Measurements from ENCODE around the gene SMIM13. TPM values are rescaled to one million over a fixed set of nuclear protein-coding genes. Genes with fewer than 3 reads are reported as not detected.

Gene SMIM13
- total and polyA plus RNA-seq, 4 donors = 2.9 to 14.7 (median 5.7) TPM

DNA sequence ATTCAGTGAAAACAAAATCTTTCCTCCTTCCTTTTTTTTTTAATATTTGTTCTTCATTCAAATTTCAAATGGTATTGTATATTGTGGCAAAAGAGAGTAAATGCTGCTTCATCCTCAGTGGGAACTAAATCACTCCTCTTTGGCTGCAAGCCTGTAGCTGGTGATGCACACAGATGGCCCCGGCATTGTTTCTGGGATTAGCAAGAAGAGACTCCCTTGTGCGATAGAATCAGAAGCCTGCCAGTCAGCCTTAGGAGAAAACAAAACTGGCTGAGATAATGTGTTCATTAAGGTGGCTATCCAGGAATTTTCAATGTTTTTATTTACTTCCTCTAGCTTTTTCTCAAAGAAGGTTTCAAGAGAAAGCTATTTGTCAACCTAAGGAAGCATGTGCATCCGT, 28.8 kb upstream of the SMIM13 start:
- Histone ChIP-seq H3K4me1 (ENCODE audit: control insufficient read depth in 5 of 5, insufficient read depth in 5 of 5, low read length in 5 of 5) (no peaks in the 10 kb centered on the region), H3K27me3 (ENCODE audit: control insufficient read depth in 3 of 3, insufficient read depth in 3 of 3, low read length in 2 of 3) (no peaks in the 10 kb centered on the region), H3K27ac (ENCODE audit: low read depth in 1 of 2, low read length in 1 of 2) (no peak overlapping the region), H3K9me3 (ENCODE audit: control insufficient read depth in 4 of 4, insufficient read depth in 3 of 4, low read length in 3 of 4) (no peaks in the 10 kb centered on the region), H3K4me3 (no peak overlapping the region), H3K9ac (ENCODE audit: insufficient read depth in 1 of 2, low read length in 2 of 2) (no peak overlapping the region), H3K36me3 (ENCODE audit: control insufficient read depth in 4 of 4, insufficient read depth in 4 of 4, low read length in 4 of 4) (no peaks in the 10 kb centered on the region)
- DNase-seq = no peak
- WGBS, 2 donors = 72 to 80% methylated on average over 3 of the region's 3 CpGs
- TF ChIP-seq, protein P1, sequence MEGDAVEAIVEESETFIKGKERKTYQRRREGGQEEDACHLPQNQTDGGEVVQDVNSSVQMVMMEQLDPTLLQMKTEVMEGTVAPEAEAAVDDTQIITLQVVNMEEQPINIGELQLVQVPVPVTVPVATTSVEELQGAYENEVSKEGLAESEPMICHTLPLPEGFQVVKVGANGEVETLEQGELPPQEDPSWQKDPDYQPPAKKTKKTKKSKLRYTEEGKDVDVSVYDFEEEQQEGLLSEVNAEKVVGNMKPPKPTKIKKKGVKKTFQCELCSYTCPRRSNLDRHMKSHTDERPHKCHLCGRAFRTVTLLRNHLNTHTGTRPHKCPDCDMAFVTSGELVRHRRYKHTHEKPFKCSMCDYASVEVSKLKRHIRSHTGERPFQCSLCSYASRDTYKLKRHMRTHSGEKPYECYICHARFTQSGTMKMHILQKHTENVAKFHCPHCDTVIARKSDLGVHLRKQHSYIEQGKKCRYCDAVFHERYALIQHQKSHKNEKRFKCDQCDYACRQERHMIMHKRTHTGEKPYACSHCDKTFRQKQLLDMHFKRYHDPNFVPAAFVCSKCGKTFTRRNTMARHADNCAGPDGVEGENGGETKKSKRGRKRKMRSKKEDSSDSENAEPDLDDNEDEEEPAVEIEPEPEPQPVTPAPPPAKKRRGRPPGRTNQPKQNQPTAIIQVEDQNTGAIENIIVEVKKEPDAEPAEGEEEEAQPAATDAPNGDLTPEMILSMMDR (IDR thresholded peaks at IDR 0.05; ENCODE audit: control extremely low read depth, extremely low read depth) = no peak
- no peak for ATAC-seq (ENCODE audit: insufficient read depth, low FRiP score)

DNA sequence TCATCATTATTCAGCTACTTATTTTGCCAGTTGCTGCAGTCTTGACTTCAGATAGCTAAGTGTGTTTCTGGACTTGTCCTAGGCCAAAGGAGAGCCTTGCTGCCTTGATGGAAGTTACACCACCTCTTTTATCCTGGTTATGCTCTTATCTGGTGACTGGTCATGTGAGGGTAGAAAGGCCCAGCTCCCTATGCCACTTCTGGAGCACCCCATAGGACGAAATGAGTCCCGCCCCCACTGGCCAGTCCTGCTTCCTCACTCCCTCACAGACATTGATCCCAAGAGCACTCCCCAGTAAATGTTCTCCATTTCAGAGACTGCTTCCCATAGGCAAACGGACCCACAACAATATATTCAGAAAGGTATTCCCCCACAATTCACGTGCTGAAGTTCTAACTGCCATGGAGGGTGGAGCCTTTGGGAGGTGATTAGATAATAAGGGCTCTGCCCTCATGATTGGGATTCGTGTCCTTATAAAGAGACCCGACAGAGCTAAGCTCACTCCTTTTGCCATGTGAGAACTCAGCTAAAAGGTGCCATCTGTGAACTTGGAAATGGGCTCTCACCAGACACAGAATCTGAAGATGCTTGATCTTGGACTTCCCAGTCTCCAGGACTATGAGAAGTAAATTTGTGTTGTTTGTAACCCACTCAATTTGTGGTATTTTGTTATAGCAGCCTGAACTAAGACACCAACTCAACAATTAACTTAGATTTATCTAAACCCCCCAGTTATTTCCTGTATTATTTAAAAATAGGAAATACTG, 28.0 kb upstream of the SMIM13 start:
- no peaks in the 10 kb centered on the region for H3K27me3 ChIP-seq (ENCODE audit: control insufficient read depth in 3 of 3, insufficient read depth in 3 of 3, low read length in 2 of 3)
- ATAC-seq (ENCODE audit: insufficient read depth, low FRiP score) (no peak), DNase-seq (no peak)
- no peak overlapping the region for H3K27ac ChIP-seq (ENCODE audit: low read depth in 1 of 2, low read length in 1 of 2)
- H3K36me3 ChIP-seq (ENCODE audit: control insufficient read depth in 4 of 4, insufficient read depth in 4 of 4, low read length in 4 of 4) = no peaks in the 10 kb centered on the region
- H3K4me3 ChIP-seq = no peak overlapping the region
- WGBS, 2 donors = 92 to 94% methylated on average over 6 of the region's 6 CpGs
- TF ChIP-seq, protein P1 (IDR thresholded peaks at IDR 0.05; ENCODE audit: control extremely low read depth, extremely low read depth) = no peak
- H3K9me3 ChIP-seq (ENCODE audit: control insufficient read depth in 4 of 4, insufficient read depth in 3 of 4, low read length in 3 of 4) = no peaks in the 10 kb centered on the region
- no peak overlapping the region for H3K9ac ChIP-seq (ENCODE audit: insufficient read depth in 1 of 2, low read length in 2 of 2)
- H3K4me1 ChIP-seq (ENCODE audit: control insufficient read depth in 5 of 5, insufficient read depth in 5 of 5, low read length in 5 of 5) = no peaks in the 10 kb centered on the region

DNA sequence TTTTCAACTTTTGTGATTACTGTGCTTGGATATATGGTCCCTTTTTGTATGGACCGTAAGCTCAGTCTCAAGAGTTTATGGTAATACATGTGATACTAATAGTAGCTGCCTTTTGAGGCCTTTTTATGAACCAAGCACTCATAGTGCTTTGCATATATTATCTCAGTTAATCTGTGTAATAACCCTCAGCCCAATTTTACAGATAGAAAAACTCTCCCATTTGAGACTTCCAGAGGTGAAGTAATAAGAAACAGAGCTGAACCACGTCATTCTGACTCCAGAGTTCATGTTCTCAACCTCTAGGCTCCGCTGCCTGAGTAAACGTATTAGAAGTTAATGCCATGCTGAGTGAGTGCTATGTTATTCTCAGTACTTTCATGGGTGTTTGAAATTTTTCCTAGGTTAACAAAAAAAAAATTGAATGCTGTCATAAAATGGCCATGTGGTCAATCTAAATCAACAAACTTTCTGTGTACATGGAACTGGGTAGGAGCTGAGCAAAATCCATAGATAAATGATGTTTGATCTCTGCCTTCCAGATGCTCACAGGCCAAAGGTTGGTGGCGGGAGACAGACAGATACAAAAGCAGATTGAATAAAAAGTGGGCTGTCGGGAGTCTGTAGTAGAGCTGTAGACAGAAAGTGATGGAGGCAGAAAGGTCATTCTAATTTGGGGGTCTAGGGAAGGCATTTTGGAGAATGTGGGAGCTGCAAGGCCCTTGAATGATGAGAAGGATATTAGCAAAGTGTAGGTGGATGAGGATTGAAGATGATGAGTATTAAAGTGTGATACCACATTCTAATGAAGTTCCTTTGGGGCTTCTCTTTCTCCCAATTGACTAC, 26.9 kb upstream of the SMIM13 start:
- TF ChIP-seq, protein P1 (IDR thresholded peaks at IDR 0.05; ENCODE audit: control extremely low read depth, extremely low read depth) = no peak
- Histone ChIP-seq H3K4me1 (ENCODE audit: control insufficient read depth in 5 of 5, insufficient read depth in 5 of 5, low read length in 5 of 5) (no peaks in the 10 kb centered on the region), H3K9ac (ENCODE audit: insufficient read depth in 1 of 2, low read length in 2 of 2) (no peak overlapping the region), H3K27me3 (ENCODE audit: control insufficient read depth in 3 of 3, insufficient read depth in 3 of 3, low read length in 2 of 3) (no peaks in the 10 kb centered on the region), H3K36me3 (ENCODE audit: control insufficient read depth in 4 of 4, insufficient read depth in 4 of 4, low read length in 4 of 4) (no peaks in the 10 kb centered on the region), H3K9me3 (ENCODE audit: control insufficient read depth in 4 of 4, insufficient read depth in 3 of 4, low read length in 3 of 4) (no peaks in the 10 kb centered on the region), H3K4me3 (no peak overlapping the region), H3K27ac (ENCODE audit: low read depth in 1 of 2, low read length in 1 of 2) (no peak overlapping the region)
- ATAC-seq (ENCODE audit: insufficient read depth, low FRiP score) (no peak), DNase-seq (no peak)
- WGBS, 2 donors = 92 to 94% methylated on average over 6 of the region's 6 CpGs

Measured in lung (tissue), 12 donors.